KMS-11 (cell line): ENCODE results near the gene KLC1.

Experiments
- H2AFZ ChIP-seq: fragments of 200-600 bp; sonication (generic); 2 replicates; pipeline ENCODE4 v1.6.1; 2016; ENCODE audit warnings: antibody characterized with exemption, mixed run types, low read depth
- H3K27ac ChIP-seq: fragments of 200-600 bp; sonication (generic); 2 replicates; pipeline ENCODE4 v1.6.1; 2016; ENCODE audit warnings: mild to moderate bottlenecking, mixed run types
- H3K27me3 ChIP-seq: fragments of 200-600 bp; sonication (generic); 2 replicates; pipeline ENCODE4 v1.6.1; 2017; ENCODE audit warnings: mild to moderate bottlenecking, low read depth, mixed run types, moderate library complexity; ENCODE audit not compliant: insufficient read depth
- H3K36me3 ChIP-seq: fragments of 200-600 bp; sonication (generic); 2 replicates; pipeline ENCODE4 v1.6.1; 2017; ENCODE audit warnings: mild to moderate bottlenecking, mixed run types; ENCODE audit not compliant: insufficient read depth
- H3K4me1 ChIP-seq: fragments of 200-600 bp; sonication (generic); 2 replicates; pipeline ENCODE4 v1.6.1; 2016; ENCODE audit warnings: mild to moderate bottlenecking, low read depth, mixed run types; ENCODE audit not compliant: poor library complexity, severe bottlenecking
- H3K4me2 ChIP-seq: fragments of 200-600 bp; sonication (generic); 2 replicates; pipeline ENCODE4 v1.7.0; 2016; ENCODE audit warnings: mild to moderate bottlenecking, mixed run types
- H3K4me3 ChIP-seq: fragments of 200-600 bp; sonication (generic); IDR thresholded peaks from 2 replicates; pipeline ENCODE4 v1.6.1; 2017; ENCODE audit warnings: low read depth, low read length, mixed read lengths; ENCODE audit not compliant: insufficient read depth
- H3K79me2 ChIP-seq: fragments of 200-600 bp; sonication (generic); 2 replicates; pipeline ENCODE4 v1.6.1; 2016; ENCODE audit warnings: low read depth, mixed run types; ENCODE audit not compliant: insufficient read depth
- H3K9ac ChIP-seq: fragments of 200-600 bp; sonication (generic); 2 replicates; pipeline ENCODE4 v1.6.1; 2016; ENCODE audit warnings: mild to moderate bottlenecking, mixed run types
- H4K20me1 ChIP-seq: fragments of 200-600 bp; sonication (generic); 2 replicates; pipeline ENCODE4 v1.6.1; 2016; ENCODE audit warnings: mild to moderate bottlenecking, mixed run types; ENCODE audit not compliant: insufficient read depth
- CTCF ChIP-seq: fragments of 200-600 bp; sonication (generic); conservative IDR thresholded peaks from 2 replicates; pipeline ENCODE4 v1.6.1; 2017; ENCODE audit warnings: low read depth, mild to moderate bottlenecking, antibody characterized with exemption, low read length, moderate library complexity, mixed read lengths

The KLC1 gene

GRCh38 chr14:103711516-103712431, 82.8 kb downstream of the KLC1 start:
- no peak overlapping the region for H3K9ac ChIP-seq
- no peak for TF ChIP-seq CTCF
- no peak overlapping the region for H3K4me3 ChIP-seq
- H3K79me2 ChIP-seq, result peaks cover 15% of the 10 kb centered on the region; the same call in 1 of the 2 replicates
- H3K4me1 ChIP-seq, result no peaks in the 10 kb centered on the region
- no peaks in the 10 kb centered on the region for H3K36me3 ChIP-seq
- no peaks in the 10 kb centered on the region for H4K20me1 ChIP-seq
- no peak overlapping the region for H2AFZ ChIP-seq
- no peaks in the 10 kb centered on the region for H3K27me3 ChIP-seq
- no peak overlapping the region for H3K27ac ChIP-seq
- no peak overlapping the region for H3K4me2 ChIP-seq

- H3K4me2 ChIP-seq, result no peak overlapping the region
- H3K9ac ChIP-seq, result no peak overlapping the region
- no peak overlapping the region for H3K4me3 ChIP-seq
- H3K79me2 ChIP-seq, result peaks cover 15% of the 10 kb centered on the region; the same call in 1 of the 2 replicates
- H2AFZ ChIP-seq, result no peak overlapping the region
- H3K27me3 ChIP-seq, result no peaks in the 10 kb centered on the region
- no peak for TF ChIP-seq CTCF
- no peaks in the 10 kb centered on the region for H3K36me3 ChIP-seq
- H4K20me1 ChIP-seq, result no peaks in the 10 kb centered on the region
- no peak overlapping the region for H3K27ac ChIP-seq
- H3K4me1 ChIP-seq, result no peaks in the 10 kb centered on the region
Observed at GRCh38 chr14:103712633-103713247, 83.7 kb downstream of the KLC1 start.

GRCh38 chr14:103713304-103714062, 84.5 kb downstream of the KLC1 start:
- Histone ChIP-seq H2AFZ (no peak overlapping the region), H3K27me3 (no peaks in the 10 kb centered on the region), H3K4me2 (no peak overlapping the region; the same call in 1 of the 2 replicates), H3K27ac (no peak overlapping the region), H3K79me2 (peaks cover 15% of the 10 kb centered on the region; the same call in 1 of the 2 replicates), H3K9ac (no peak overlapping the region), H3K4me3 (no peak overlapping the region), H3K4me1 (no peaks in the 10 kb centered on the region), H4K20me1 (no peaks in the 10 kb centered on the region), H3K36me3 (no peaks in the 10 kb centered on the region)
- no peak for TF ChIP-seq CTCF

GRCh38 chr14:103714063-103714724, 85.2 kb downstream of the KLC1 start:
- Histone ChIP-seq H3K4me1 (no peaks in the 10 kb centered on the region), H3K4me3 (no peak overlapping the region), H3K27ac (peak overlapping the region; percentile 77; the same call in 1 of the 2 replicates), H3K27me3 (no peaks in the 10 kb centered on the region), H3K4me2 (peak overlapping the region; percentile 48; the same call in 1 of the 2 replicates), H2AFZ (no peak overlapping the region), H4K20me1 (no peaks in the 10 kb centered on the region), H3K36me3 (no peaks in the 10 kb centered on the region), H3K9ac (peak overlapping the region; percentile 89; the same call in 1 of the 2 replicates), H3K79me2 (peaks cover 15% of the 10 kb centered on the region; the same call in 1 of the 2 replicates)
- TF ChIP-seq CTCF, result no peak
